HG02588 (cell line): ENCODE results near the gene SPP2.

Experiments used
- ATAC-seq: cut with Tn5 transposase; IDR thresholded peaks from one replicate; pipeline ENCODE4 v1.9.1; 2021; ENCODE audit warnings: mild to moderate bottlenecking, moderate library complexity; ENCODE audit not compliant: unreplicated experiment

SPP2 gene

GRCh38 chr2:234038076-234038802 lies 12.3 kb upstream of the SPP2 start:
- ATAC-seq: no peak

GRCh38 chr2:234044157-234044556 lies 6.3 kb upstream of the SPP2 start:
- ATAC-seq: no peak

- ATAC-seq: no peak
Observed at GRCh38 chr2:234046521-234046920, 4.0 kb upstream of the SPP2 start.

- ATAC-seq: no peak
Observed at GRCh38 chr2:234047361-234047760, 3.1 kb upstream of the SPP2 start.

GRCh38 chr2:234048049-234048448 lies 2.5 kb upstream of the SPP2 start:
- ATAC-seq: no peak

DNA sequence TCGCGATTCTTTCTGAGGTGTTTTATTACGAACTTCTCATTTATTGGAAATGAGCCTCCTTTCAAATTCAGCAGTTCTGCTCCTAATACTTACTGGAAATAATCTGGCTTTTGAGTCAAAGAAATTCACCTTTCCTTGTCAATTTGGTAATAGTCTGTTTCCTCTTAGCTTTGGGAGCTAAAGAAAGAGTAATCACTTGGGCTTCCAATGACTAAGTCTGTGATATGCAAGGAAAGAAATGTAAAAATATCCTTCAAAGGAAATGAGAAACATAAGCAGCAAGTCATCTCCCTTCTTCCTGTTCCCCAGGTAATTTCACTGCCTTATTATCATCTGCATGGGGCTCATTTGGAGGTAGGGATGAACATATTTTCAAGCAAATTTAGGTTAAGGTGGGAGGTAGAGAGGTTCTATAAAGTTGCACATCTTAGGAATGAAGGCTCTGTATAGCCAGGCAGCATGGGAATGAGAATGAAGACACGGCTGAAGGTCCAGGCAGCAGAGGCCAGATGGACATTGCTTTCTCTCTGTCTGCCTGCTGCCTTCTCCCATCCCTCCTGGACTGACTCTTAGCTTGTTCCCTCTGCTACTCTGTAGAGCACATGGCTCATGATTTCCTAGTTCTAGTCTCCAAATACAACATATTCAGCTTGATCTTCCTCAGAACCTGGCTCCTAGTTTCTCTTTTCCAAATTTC lies 1.0 kb downstream of the SPP2 start:
- no peak for ATAC-seq

- ATAC-seq: no peak
Observed at GRCh38 chr2:234058881-234059280, 8.4 kb downstream of the SPP2 start.

GRCh38 chr2:234060236-234060635 lies 9.7 kb downstream of the SPP2 start:
- ATAC-seq: no peak

- no peak for ATAC-seq
Observed at GRCh38 chr2:234061624-234062257, 11.2 kb downstream of the SPP2 start.

GRCh38 chr2:234066587-234066986 lies 16.1 kb downstream of the SPP2 start:
- ATAC-seq: no peak

GRCh38 chr2:234071664-234072063 lies 21.2 kb downstream of the SPP2 start:
- ATAC-seq: no peak

DNA sequence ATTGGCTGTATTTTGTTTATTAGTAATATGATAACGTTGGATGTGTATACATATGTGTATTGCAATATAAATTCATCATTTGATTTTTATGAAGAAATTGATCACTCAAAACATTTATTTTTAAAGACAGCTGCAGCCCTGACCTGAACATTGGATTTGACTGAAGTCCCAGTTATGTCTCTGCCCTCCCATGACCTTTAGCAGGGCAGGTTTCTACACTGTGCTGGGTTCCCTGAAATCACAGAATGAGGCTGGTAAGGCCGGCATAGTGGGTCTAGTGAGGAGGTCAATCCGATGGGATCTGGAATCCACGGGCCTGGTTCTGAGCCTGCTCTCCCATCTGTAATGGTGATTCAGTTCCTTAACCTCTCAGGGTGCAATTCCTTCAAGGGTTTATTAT lies 22.0 kb downstream of the SPP2 start:
- ATAC-seq: no peak

- no peak for ATAC-seq
Observed at GRCh38 chr2:234074751-234075517, 24.4 kb downstream of the SPP2 start.

- no peak for ATAC-seq
Observed at GRCh38 chr2:234075518-234075915, 25.0 kb downstream of the SPP2 start.

- ATAC-seq: no peak
Observed at GRCh38 chr2:234075947-234076346, 25.4 kb downstream of the SPP2 start.

DNA sequence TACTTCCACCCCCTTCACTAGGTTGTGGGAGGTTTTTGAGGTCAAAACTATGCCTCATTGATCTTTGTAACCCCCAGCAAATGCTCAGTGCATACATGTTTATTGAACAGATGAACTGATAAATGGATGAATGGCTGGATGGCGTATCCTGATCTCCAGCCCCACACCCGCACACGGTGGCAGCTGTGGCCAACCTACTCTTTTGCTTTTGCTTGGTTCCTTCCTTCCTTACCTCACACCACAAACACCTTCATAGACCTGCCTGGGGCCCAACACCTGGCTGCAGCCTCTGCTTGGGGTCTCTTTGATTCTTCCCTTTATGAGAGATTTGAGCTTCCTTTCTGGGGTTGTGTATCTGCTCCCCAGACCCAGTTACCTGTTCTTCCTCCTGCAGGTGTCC lies 25.9 kb downstream of the SPP2 start:
- ATAC-seq: no peak

GRCh38 chr2:234078129-234078528 lies 27.6 kb downstream of the SPP2 start:
- no peak for ATAC-seq

DNA sequence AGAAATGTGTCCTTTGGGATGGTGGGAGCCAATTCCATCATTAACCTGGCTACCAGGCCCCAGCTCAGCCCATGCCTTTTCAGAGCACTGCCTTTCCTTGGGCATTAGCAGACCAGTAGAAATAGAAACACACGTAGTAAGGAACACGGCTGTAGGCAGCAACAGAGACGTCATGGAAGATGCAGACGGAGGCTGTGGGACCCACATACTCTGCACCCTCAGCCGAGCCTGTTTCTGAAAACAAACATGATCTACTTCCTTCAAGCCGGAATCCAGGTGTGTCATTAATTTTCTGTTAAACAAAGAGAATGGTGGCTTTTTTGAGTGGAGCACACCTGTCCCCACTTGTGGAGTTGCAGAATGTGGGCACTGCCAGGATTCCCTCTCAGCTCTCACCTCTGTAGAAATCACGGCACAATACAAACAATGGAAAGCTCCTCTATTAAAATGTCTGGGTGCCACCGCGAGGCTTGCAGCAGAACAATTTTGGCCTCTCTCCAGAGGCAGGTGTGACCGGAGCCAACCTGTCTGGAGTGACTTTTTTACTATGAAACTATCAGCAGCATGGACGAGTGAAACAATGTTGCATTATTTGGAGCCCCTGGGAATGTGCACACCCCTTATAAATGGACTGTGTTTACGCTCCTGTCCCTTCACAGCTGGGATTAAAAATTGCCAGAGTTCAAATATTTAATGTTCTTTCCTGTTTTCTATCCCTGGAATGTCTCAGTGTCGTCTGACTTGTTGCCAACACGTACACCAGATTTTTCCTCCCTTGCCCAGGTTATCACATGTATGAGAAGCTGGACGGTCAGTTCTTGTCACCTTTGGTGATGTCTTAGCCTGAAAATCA lies 31.7 kb downstream of the SPP2 start:
- ATAC-seq: no peak

GRCh38 chr2:234083572-234084348 lies 33.3 kb downstream of the SPP2 start:
- no peak for ATAC-seq

- no peak for ATAC-seq
Observed at GRCh38 chr2:234091432-234091879, 41.0 kb downstream of the SPP2 start.
